ENCODE results near the gene TMC4.

The TMC4 gene

GRCh38 chr19:54136086-54136863 lies 36.7 kb downstream of the TMC4 start:
- no peak for DNase-seq (ENCODE audit: low read depth in 4 of 4, low spot score in 1 of 4)

- no peak for DNase-seq (ENCODE audit: low read depth in 4 of 4, low spot score in 1 of 4)
These were observed 38.9 kb downstream of the TMC4 start for GRCh38 chr19:54133957-54134590.

GRCh38 chr19:54133312-54133956 lies 39.5 kb downstream of the TMC4 start:
- DNase-seq (ENCODE audit: low read depth in 4 of 4, low spot score in 1 of 4) = no peak

- no peak for DNase-seq (ENCODE audit: low read depth in 4 of 4, low spot score in 1 of 4)
These were observed 43.4 kb downstream of the TMC4 start for GRCh38 chr19:54129617-54129996.

- DNase-seq (ENCODE audit: low read depth in 4 of 4, low spot score in 1 of 4) = no peak
These were observed 44.0 kb downstream of the TMC4 start for GRCh38 chr19:54128796-54129616.

- DNase-seq (ENCODE audit: low read depth in 4 of 4, low spot score in 1 of 4) = no peak
These were observed 44.6 kb downstream of the TMC4 start for GRCh38 chr19:54128441-54128725.

GRCh38 chr19:54127688-54128440 lies 45.1 kb downstream of the TMC4 start:
- DNase-seq (ENCODE audit: low read depth in 4 of 4, low spot score in 1 of 4) = no peak

- DNase-seq (ENCODE audit: low read depth in 4 of 4, low spot score in 1 of 4) = no peak
These were observed 47.2 kb downstream of the TMC4 start for GRCh38 chr19:54125713-54126112.

GRCh38 chr19:54124393-54124792 lies 48.6 kb downstream of the TMC4 start:
- DNase-seq (ENCODE audit: low read depth in 4 of 4, low spot score in 1 of 4) = no peak

- no peak for DNase-seq (ENCODE audit: low read depth in 4 of 4, low spot score in 1 of 4)
These were observed 49.3 kb downstream of the TMC4 start for GRCh38 chr19:54123682-54124081.

GRCh38 chr19:54121259-54121658 lies 51.7 kb downstream of the TMC4 start:
- DNase-seq (ENCODE audit: low read depth in 4 of 4, low spot score in 1 of 4) = no peak

- peak; percentile 92 to 98 (median 96) for DNase-seq (ENCODE audit: low read depth in 4 of 4, low spot score in 1 of 4)
These were observed 57.6 kb downstream of the TMC4 start, which contains the start of the genes PRPF31 and TFPT for GRCh38 chr19:54115109-54116063. PRPF31 (plus strand) TSS chr19:54115754; CDS start chr19:54118279, 2,525 bp downstream. TFPT (minus strand) TSS chr19:54115657; CDS start chr19:54115269, 388 bp downstream.

GRCh38 chr19:54114340-54115108 lies 58.4 kb downstream of the TMC4 start:
- DNase-seq (ENCODE audit: low read depth in 4 of 4, low spot score in 1 of 4) = no peak

Measured in stimulated activated CD4-positive, alpha-beta T cell treated with anti-CD3 and anti-CD28 coated beads, Interleukin-1b, Interleukin-23, amount 100 ng/mL, for 24 hours (primary cell).